ENCODE measurements around the gene PCBP4.

The PCBP4 gene

GRCh38 chr3:51967384-51968169 lies at the start of gene PCBP4:
Gene PCBP4 (minus strand): TSS chr3:51967454. CDS start chr3:51961240, 6,214 bp downstream.
- no peak for DNase-seq (ENCODE audit: low read depth in 2 of 2)

GRCh38 chr3:52015438-52016228 lies 48.4 kb upstream of the PCBP4 start:
- no peak for DNase-seq (ENCODE audit: low read depth in 2 of 2)

GRCh38 chr3:52014613-52015012 lies 47.4 kb upstream of the PCBP4 start:
- DNase-seq (ENCODE audit: low read depth in 2 of 2): no peak

- DNase-seq (ENCODE audit: low read depth in 2 of 2): no peak
These were observed 46.7 kb upstream of the PCBP4 start for GRCh38 chr3:52013802-52014598.

- no peak for DNase-seq (ENCODE audit: low read depth in 2 of 2)
These were observed 45.4 kb upstream of the PCBP4 start for GRCh38 chr3:52012699-52013098.

- no peak for DNase-seq (ENCODE audit: low read depth in 2 of 2)
These were observed 43.2 kb upstream of the PCBP4 start for GRCh38 chr3:52010431-52010830.

- no peak for DNase-seq (ENCODE audit: low read depth in 2 of 2)
These were observed 40.0 kb upstream of the PCBP4 start for GRCh38 chr3:52007291-52007690.

- no peak for DNase-seq (ENCODE audit: low read depth in 2 of 2)
These were observed 39.5 kb upstream of the PCBP4 start for GRCh38 chr3:52006820-52007133.

- no peak for DNase-seq (ENCODE audit: low read depth in 2 of 2)
These were observed 39.0 kb upstream of the PCBP4 start for GRCh38 chr3:52006017-52006819.

GRCh38 chr3:52005571-52005986 lies 38.3 kb upstream of the PCBP4 start:
- DNase-seq (ENCODE audit: low read depth in 2 of 2): peak; percentile 49 to 53

- no peak for DNase-seq (ENCODE audit: low read depth in 2 of 2)
These were observed 37.7 kb upstream of the PCBP4 start for GRCh38 chr3:52004906-52005395.

GRCh38 chr3:52004163-52004787 lies 37.0 kb upstream of the PCBP4 start:
- DNase-seq (ENCODE audit: low read depth in 2 of 2): peak; percentile 20 to 32

- DNase-seq (ENCODE audit: low read depth in 2 of 2): no peak
These were observed 35.5 kb upstream of the PCBP4 start for GRCh38 chr3:52002748-52003147.

- DNase-seq (ENCODE audit: low read depth in 2 of 2): no peak
These were observed 34.3 kb upstream of the PCBP4 start for GRCh38 chr3:52001443-52001974.

GRCh38 chr3:51999846-52000245 lies 32.6 kb upstream of the PCBP4 start:
- no peak for DNase-seq (ENCODE audit: low read depth in 2 of 2)

- DNase-seq (ENCODE audit: low read depth in 2 of 2): no peak
These were observed 31.5 kb upstream of the PCBP4 start for GRCh38 chr3:51998774-51999173.

GRCh38 chr3:51997935-51998596 lies 30.8 kb upstream of the PCBP4 start:
- DNase-seq (ENCODE audit: low read depth in 2 of 2): no peak

- no peak for DNase-seq (ENCODE audit: low read depth in 2 of 2)
These were observed 29.9 kb upstream of the PCBP4 start for GRCh38 chr3:51997172-51997571.

- DNase-seq (ENCODE audit: low read depth in 2 of 2): peak; percentile 87 to 88
These were observed 28.3 kb upstream of the PCBP4 start, which contains the start of gene RPL29 for GRCh38 chr3:51995346-51996163. Gene RPL29 (minus strand): TSS chr3:51995895. CDS start chr3:51995461, 434 bp downstream.
